Activated CD4-positive, alpha-beta T cell treated with anti-CD3 and anti-CD28 coated beads for 24 hours (primary cell): ENCODE measurements around the gene LRFN5.
"Not testable (repeated sequence)": the region's sequence is repeated elsewhere in the genome, so short reads cannot be mapped to it uniquely, and the experiment has no call there.

Experiments
- DNase-seq, 2 donors: peaks; one replicate each; pipeline ENCODE4 v3.0.0-alpha.2; 2020; ENCODE audit warnings: low read depth in 2 of 2

LRFN5 gene

GRCh38 chr14:41636492-41637392 is 30.1 kb downstream of the LRFN5 start:
- no peak for DNase-seq

DNA sequence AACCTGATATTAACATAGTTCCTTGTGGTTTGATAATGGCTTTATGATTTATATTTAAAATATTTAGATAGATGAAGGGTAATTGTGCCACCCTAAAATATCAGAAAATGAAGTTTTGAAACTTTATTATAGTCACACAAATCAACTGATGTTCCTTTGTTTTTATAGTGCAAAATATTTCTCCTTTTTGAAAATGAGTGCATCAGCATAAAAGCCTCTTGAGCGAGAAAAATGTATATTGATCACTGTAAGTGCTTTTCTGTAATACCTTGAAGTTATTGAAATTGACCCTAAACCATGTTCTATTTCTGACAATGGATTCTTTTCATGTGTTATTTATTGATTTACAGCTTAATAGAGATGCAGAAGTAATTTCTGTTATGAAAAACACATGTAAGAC is 35.0 kb downstream of the LRFN5 start:
- DNase-seq: no peak

GRCh38 chr14:41642367-41642766 is 35.7 kb downstream of the LRFN5 start:
- DNase-seq: no peak

GRCh38 chr14:41642789-41643188 is 36.1 kb downstream of the LRFN5 start:
- no peak for DNase-seq

DNA sequence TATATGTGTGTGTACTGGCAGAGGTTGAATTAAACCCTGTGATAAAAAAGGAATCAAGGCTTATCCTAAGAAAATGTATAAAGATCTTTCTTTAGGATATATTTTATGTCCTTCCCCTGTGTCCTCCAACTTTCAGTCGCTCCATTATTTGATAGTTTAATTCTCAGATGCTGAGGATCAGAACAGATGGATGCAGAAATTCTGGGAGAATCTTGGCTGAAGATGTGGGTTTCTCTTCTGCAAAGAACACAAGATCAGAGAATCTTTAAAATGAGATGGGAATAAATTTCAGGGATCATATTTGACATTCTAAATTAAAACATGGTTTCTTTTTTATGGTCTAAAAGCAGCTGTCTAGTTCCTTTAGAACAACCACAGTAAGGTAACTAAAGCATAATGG is 37.9 kb downstream of the LRFN5 start:
- DNase-seq: no peak

- DNase-seq: no peak
Observed at GRCh38 chr14:41650802-41651201, 44.1 kb downstream of the LRFN5 start.

GRCh38 chr14:41654196-41654595 is 47.5 kb downstream of the LRFN5 start:
- no peak for DNase-seq

- no peak for DNase-seq
Observed at GRCh38 chr14:41662780-41663472, 56.2 kb downstream of the LRFN5 start.

- DNase-seq: no peak
Observed at GRCh38 chr14:41663473-41663850, 56.8 kb downstream of the LRFN5 start.

DNA sequence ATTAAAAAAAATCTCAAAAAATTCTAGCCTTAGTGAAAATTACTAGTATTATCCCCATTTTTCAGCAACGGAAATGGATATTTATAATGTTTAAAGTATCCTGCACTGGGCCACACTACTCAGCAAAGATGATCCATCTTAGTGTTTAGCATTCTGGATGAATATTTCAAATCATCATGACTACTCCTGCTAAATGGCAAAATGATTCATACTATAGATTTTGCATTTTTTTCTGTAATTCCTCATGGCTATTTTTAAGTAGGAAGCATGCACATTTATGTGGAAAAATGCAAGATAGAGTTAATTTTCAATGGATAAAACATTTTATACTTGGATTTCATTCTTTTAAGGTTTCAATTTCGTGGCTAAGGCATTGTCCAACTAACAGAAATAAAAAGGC is 59.6 kb downstream of the LRFN5 start:
- no peak for DNase-seq

DNA sequence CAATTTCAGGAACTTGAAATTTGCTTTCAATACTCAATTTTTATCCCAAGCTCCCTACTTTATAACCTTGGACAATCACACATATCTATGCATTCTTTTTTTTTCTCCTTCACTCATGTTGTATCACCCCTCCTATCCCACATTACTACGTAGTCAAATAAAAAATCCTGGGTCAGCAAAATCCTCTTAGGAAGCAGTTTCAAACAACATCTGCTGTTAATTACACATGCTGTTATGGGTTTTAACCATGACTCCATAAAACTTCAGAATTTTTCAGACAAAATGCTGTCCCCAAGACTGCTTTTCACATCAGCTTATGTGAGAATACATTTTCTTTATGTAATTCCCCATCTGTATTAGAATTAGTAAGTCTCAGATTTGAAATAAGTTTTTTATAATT is 61.7 kb downstream of the LRFN5 start:
- no peak for DNase-seq

DNA sequence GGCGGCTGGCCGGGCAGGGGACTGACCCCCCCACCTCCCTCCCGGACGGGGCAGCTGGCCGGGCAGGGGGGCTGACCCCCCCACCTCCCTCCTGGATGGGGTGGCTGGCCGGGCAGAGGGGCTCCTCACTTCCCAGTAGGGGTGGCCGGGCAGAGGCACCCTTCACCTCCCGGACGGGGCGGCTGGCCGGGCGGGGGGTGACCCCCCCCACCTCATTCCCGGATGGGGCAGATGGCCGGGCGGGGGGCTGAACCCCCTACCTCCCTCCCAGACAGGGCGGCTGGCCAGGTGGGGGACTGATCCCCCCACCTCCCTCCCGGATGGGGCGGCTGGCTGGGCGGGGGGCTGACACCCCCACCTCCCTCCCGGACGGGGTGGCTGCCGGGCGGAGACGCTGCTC is 66.9 kb downstream of the LRFN5 start:
- DNase-seq: not testable (repeated sequence)

DNA sequence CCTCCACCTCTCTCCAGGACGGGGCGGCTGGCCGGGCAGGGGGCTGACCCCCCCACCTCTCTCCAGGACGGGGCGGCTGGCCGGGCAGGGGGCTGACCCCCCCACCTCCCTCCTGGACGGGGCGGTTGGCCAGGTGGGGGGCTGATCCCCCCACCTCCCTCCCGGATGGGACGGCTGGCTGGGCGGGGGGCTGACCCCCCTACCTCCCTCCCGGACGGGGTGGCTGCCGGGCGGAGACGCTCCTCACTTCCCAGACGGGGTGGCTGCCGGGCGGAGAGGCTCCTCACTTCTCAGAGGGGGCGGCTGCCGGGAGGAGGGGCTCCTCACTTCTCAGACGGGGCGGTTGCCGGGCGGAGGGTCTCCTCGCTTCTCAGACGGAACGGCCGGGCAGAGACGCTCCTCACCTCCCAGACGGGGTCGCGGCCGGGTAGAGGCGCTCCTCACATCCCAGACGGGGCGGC is 67.9 kb downstream of the LRFN5 start:
- DNase-seq: not testable (repeated sequence)

- DNase-seq: no peak
Observed at GRCh38 chr14:41699486-41699885, 92.8 kb downstream of the LRFN5 start.

- no peak for DNase-seq
Observed at GRCh38 chr14:41718477-41719166, 111.9 kb downstream of the LRFN5 start.

DNA sequence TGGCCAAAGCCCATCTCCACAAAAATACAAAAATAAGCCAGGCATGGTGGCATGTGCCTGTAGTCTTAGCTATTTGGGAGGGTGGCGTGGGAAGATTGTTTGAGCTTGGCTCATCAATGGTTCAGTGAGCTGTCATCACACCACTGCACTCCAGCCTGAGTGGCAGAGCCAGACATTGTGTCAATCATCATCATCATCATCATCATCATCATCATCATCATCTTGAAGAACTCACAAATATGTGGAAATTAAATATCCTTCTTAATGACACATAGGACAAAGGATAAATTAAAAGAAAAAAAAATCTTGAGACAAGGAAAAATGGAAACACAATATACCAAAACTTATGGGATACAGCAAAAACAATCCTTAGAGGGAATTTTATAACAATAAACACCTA is 132.5 kb downstream of the LRFN5 start:
- DNase-seq: no peak

GRCh38 chr14:41743140-41743539 is 136.5 kb downstream of the LRFN5 start:
- no peak for DNase-seq

DNA sequence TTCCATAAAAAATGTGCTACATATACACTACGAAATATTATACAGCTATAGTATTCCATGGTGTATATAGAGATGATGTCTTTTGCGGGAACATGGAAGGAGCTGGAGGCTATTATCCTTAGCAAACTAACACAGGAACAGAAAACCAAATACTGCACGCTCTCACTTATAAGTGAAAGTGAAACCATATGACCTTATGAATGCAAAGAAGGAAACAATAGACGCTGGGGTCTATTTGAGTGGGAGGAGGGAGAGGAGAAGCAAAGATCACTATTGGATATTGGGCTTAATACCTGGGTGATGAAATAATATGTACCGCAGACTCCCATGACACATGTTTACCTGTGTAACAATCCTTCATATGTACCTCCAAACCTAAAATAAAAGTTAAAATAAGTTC is 142.8 kb downstream of the LRFN5 start:
- DNase-seq: no peak

DNA sequence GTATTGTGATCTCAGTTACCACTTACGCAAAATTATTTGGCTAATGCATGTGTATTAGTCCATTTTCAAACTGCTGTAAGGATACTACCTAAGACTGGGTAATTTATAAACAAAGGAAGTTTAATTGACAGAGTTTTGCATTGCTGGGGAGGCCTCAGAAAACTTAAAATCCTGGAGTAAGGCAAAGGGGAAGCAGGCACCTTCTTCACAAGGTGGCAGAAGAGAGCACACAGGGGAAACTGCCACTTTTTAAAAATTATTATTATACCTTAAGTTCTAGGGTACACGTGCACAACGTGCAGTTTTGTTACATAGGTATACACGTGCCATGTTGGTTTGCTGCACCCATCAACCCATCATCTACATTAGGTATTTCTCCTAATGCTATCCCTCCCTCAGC is 143.9 kb downstream of the LRFN5 start:
- not testable (repeated sequence) for DNase-seq

- no peak for DNase-seq
Observed at GRCh38 chr14:41758011-41758665, 151.5 kb downstream of the LRFN5 start.

DNA sequence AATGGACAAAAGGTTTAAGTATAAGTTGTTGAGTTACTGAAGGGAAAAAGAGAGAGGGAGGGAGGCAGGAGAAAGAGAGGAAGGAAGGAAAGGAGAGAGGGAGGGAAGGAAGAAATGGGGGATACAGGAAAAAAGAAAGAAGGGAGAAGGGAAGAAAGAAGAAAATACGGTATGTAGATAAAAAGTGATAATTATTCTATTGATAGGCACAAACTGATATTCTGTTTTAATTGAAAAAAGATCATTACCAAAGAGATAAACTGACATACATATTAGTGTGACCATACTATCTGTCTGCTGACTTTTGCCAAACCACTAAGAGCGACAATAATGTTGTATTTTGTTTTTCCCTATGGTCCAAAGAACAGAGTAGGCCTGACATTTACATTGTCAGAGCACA is 154.5 kb downstream of the LRFN5 start:
- no peak for DNase-seq

GRCh38 chr14:41766772-41767171 is 160.1 kb downstream of the LRFN5 start:
- no peak for DNase-seq
